H9 (cell line): Measurements from ENCODE around the gene RGS6. TPM values are rescaled to one million over a fixed set of nuclear protein-coding genes. Genes with fewer than 3 reads are reported as not detected.

Source experiments
- DNase-seq: peaks from one replicate; pipeline ENCODE4 v3.0.0-alpha.2; 2017
- H2AFZ ChIP-seq: one replicate; pipeline ENCODE4 v1.6.1; 2013; ENCODE audit warnings: mild to moderate bottlenecking, low read length, control low read depth, moderate library complexity
- H2AK5ac ChIP-seq: 2 replicates; pipeline ENCODE4 v1.6.1; 2013; ENCODE audit warnings: low read length, control low read depth, mixed read lengths; ENCODE audit not compliant: insufficient read length
- H2BK120ac ChIP-seq: one replicate; pipeline ENCODE4 v1.6.1; 2013; ENCODE audit warnings: low read depth, mild to moderate bottlenecking, low read length, control low read depth, inconsistent platforms; ENCODE audit not compliant: poor library complexity, severe bottlenecking
- H2BK12ac ChIP-seq: 2 replicates; pipeline ENCODE4 v1.6.1; 2013; ENCODE audit warnings: low read length, control low read depth, mixed read lengths, low read depth; ENCODE audit not compliant: insufficient read length
- H2BK15ac ChIP-seq: 2 replicates; pipeline ENCODE4 v1.6.1; 2013; ENCODE audit warnings: low read depth, low read length, control low read depth
- H2BK20ac ChIP-seq: one replicate; pipeline ENCODE4 v1.6.1; 2013; ENCODE audit warnings: low read depth, mild to moderate bottlenecking, low read length, control low read depth, inconsistent platforms; ENCODE audit not compliant: poor library complexity, severe bottlenecking
- H2BK5ac ChIP-seq: 2 replicates; pipeline ENCODE4 v1.6.1; 2013; ENCODE audit warnings: low read length, control low read depth, mixed read lengths; ENCODE audit not compliant: insufficient read length
- H3K14ac ChIP-seq: 2 replicates; pipeline ENCODE4 v1.6.1; 2013; ENCODE audit warnings: low read length, control low read depth; ENCODE audit not compliant: insufficient read depth
- H3K18ac ChIP-seq: 2 replicates; pipeline ENCODE4 v1.6.1; 2013; ENCODE audit warnings: low read depth, mild to moderate bottlenecking, mixed read lengths, low read length, control low read depth; ENCODE audit not compliant: insufficient read length
- H3K23ac ChIP-seq: 2 replicates; pipeline ENCODE4 v1.6.1; 2013; ENCODE audit warnings: low read length, control low read depth, mixed read lengths, low read depth; ENCODE audit not compliant: insufficient read length
- H3K23me2 ChIP-seq: 2 replicates; pipeline ENCODE4 v1.6.1; 2013; ENCODE audit warnings: low read depth, mild to moderate bottlenecking, mixed read lengths, low read length, control low read depth; ENCODE audit not compliant: insufficient read length, poor library complexity, severe bottlenecking
- H3K27ac ChIP-seq: 2 replicates; pipeline ENCODE4 v1.5.1; 2013; ENCODE audit warnings: low read length, control low read depth, mixed read lengths, low read depth; ENCODE audit not compliant: insufficient read length
- H3K27me3 ChIP-seq: 2 replicates; pipeline ENCODE4 v1.6.1; 2013; ENCODE audit warnings: low read length, control low read depth, inconsistent platforms; ENCODE audit not compliant: insufficient read depth
- H3K4ac ChIP-seq: 2 replicates; pipeline ENCODE4 v1.6.1; 2013; ENCODE audit warnings: low read depth, mild to moderate bottlenecking, control low read depth, inconsistent platforms, low read length, moderate library complexity
- H3K4me1 ChIP-seq: 2 replicates; pipeline ENCODE4 v1.6.1; 2013; ENCODE audit warnings: low read length, control low read depth, inconsistent platforms; ENCODE audit not compliant: insufficient read depth
- H3K4me2 ChIP-seq: 2 replicates; pipeline ENCODE4 v1.6.1; 2013; ENCODE audit warnings: low read length, control low read depth, mixed read lengths; ENCODE audit not compliant: insufficient read length, insufficient read depth
- H3K56ac ChIP-seq: 2 replicates; pipeline ENCODE4 v1.6.1; 2013; ENCODE audit warnings: low read depth, mild to moderate bottlenecking, mixed read lengths, low read length, control low read depth; ENCODE audit not compliant: insufficient read length
- H3K79me1 ChIP-seq: 2 replicates; pipeline ENCODE4 v1.6.1; 2013; ENCODE audit warnings: low read depth, mild to moderate bottlenecking, moderate library complexity, low read length, control low read depth, inconsistent platforms; ENCODE audit not compliant: insufficient read depth, poor library complexity, severe bottlenecking
- H3K79me2 ChIP-seq: 2 replicates; pipeline ENCODE4 v1.6.1; 2013; ENCODE audit warnings: low read length, control low read depth, inconsistent platforms; ENCODE audit not compliant: insufficient read depth
- H3K9ac ChIP-seq: 2 replicates; pipeline ENCODE4 v1.6.1; 2013; ENCODE audit warnings: low read length, control low read depth, mixed read lengths; ENCODE audit not compliant: insufficient read length; ENCODE audit errors: extremely low read depth
- H3K9me3 ChIP-seq: one replicate; pipeline ENCODE4 v1.6.1; 2013; ENCODE audit warnings: low read depth, low read length, inconsistent platforms; ENCODE audit not compliant: control insufficient read depth
- H3T11ph ChIP-seq: one replicate; pipeline ENCODE4 v1.6.1; 2013; ENCODE audit warnings: mild to moderate bottlenecking, low read length, control low read depth, inconsistent platforms
- H4K20me1 ChIP-seq: one replicate; pipeline ENCODE4 v1.6.1; 2013; ENCODE audit not compliant: control insufficient read depth, insufficient read length, insufficient read depth
- H4K5ac ChIP-seq: 2 replicates; pipeline ENCODE4 v1.6.1; 2013; ENCODE audit warnings: low read depth, mild to moderate bottlenecking, mixed read lengths, low read length, control low read depth; ENCODE audit not compliant: insufficient read length
- H4K8ac ChIP-seq: replicated peaks from 2 replicates; pipeline ENCODE4 v1.6.1; 2013; ENCODE audit warnings: low read length, control low read depth, mixed read lengths, low read depth; ENCODE audit not compliant: insufficient read length
- H4K91ac ChIP-seq: 2 replicates; pipeline ENCODE4 v1.6.1; 2013; ENCODE audit warnings: low read depth, mild to moderate bottlenecking, moderate library complexity, mixed read lengths, low read length, control low read depth; ENCODE audit not compliant: insufficient read length
- H3K27ac Mint-ChIP-seq, 3 experiments: 2 replicates in 2 of 3; 3 replicates in 1 of 3; pipeline ENCODE4 v1.8.0; 2020 to 2021; ENCODE audit warnings: mixed read lengths in 3 of 3, mild to moderate bottlenecking in 1 of 3, moderate library complexity in 1 of 3
- H3K27me3 Mint-ChIP-seq: 2 replicates; pipeline ENCODE4 v1.8.0; 2021; ENCODE audit warnings: low read depth, mild to moderate bottlenecking, moderate library complexity, mixed read lengths
- H3K36me3 Mint-ChIP-seq, 3 experiments: 2 replicates in 2 of 3; 3 replicates in 1 of 3; pipeline ENCODE4 v1.8.0; 2020 to 2021; ENCODE audit warnings: low read depth in 3 of 3, mixed read lengths in 3 of 3; ENCODE audit not compliant: insufficient read depth in 1 of 3
- H3K4me1 Mint-ChIP-seq, 2 experiments: 2 replicates each; pipeline ENCODE4 v1.8.0; 2020; ENCODE audit warnings: mixed read lengths in 2 of 2
- H3K4me3 Mint-ChIP-seq, 2 experiments: 2 replicates in 1 of 2; 3 replicates in 1 of 2; pipeline ENCODE4 v1.8.0; 2020 to 2021; ENCODE audit warnings: mild to moderate bottlenecking in 2 of 2, mixed read lengths in 2 of 2, moderate library complexity in 1 of 2
- H3K9me3 Mint-ChIP-seq, 2 experiments: 2 replicates in 1 of 2; 3 replicates in 1 of 2; pipeline ENCODE4 v1.8.0; 2020; ENCODE audit warnings: mild to moderate bottlenecking in 2 of 2, mixed read lengths in 2 of 2, moderate library complexity in 1 of 2
- whole genome bisulfite sequencing: extraction: QIAGEN DNeasy Blood & Tissue Kit; methylation state at CpG from one replicate; pipeline ENCODE4 v1.1.7; 2013; ENCODE audit warnings: missing lambda C conversion rate, low lambda C conversion rate, mixed read lengths; ENCODE audit not compliant: insufficient read length; ENCODE audit errors: extremely low coverage; 5-methylcytosine and 5-hydroxymethylcytosine counted together
- total RNA-seq: library from RNA; stranded (reverse); gene quantifications from 2 replicates; pipeline ENCODE4 v1.2.1, GENCODE V29; 2021
- TF ChIP-seq, protein P1 (sequence below): fragments of 200-600 bp; sonication (generic); conservative IDR thresholded peaks from 3 replicates; pipeline ENCODE4 v1.8.0; 2021; ENCODE audit warnings: antibody characterized with exemption, mild to moderate bottlenecking

RGS6 gene
- total RNA-seq, 1 experiment from 2014 or later: 3.0 TPM

GRCh38 chr14:72270147-72270727 lies 338.0 kb downstream of the RGS6 start:
- H2AK5ac ChIP-seq: no peak overlapping the region
- H3K23me2 ChIP-seq: no peaks in the 10 kb centered on the region
- H4K20me1 ChIP-seq: no peaks in the 10 kb centered on the region
- H3K27me3 ChIP-seq: no peaks in the 10 kb centered on the region
- Mint-ChIP-seq H3K27me3 (no peaks in the 10 kb centered on the region; the same call in 1 of the 2 replicates), H3K4me3 (no peak overlapping the region), H3K27ac (no peak overlapping the region), H3K4me1 (peaks cover 3 to 10% of the 10 kb centered on the region in 2 experiments; a peak in 2 of 4 replicates), H3K9me3 (peaks cover 0 to 11% of the 10 kb centered on the region in 2 experiments; a peak in 4 of 5 replicates), H3K36me3 (peaks cover 3 to 9% (median 4%) of the 10 kb centered on the region in 3 experiments; a peak in 4 of 7 replicates)
- H3K9me3 ChIP-seq: no peaks in the 10 kb centered on the region
- no peak overlapping the region for H3T11ph ChIP-seq
- H3K23ac ChIP-seq: no peak overlapping the region
- H3K18ac ChIP-seq: no peak overlapping the region
- TF ChIP-seq, protein P1, sequence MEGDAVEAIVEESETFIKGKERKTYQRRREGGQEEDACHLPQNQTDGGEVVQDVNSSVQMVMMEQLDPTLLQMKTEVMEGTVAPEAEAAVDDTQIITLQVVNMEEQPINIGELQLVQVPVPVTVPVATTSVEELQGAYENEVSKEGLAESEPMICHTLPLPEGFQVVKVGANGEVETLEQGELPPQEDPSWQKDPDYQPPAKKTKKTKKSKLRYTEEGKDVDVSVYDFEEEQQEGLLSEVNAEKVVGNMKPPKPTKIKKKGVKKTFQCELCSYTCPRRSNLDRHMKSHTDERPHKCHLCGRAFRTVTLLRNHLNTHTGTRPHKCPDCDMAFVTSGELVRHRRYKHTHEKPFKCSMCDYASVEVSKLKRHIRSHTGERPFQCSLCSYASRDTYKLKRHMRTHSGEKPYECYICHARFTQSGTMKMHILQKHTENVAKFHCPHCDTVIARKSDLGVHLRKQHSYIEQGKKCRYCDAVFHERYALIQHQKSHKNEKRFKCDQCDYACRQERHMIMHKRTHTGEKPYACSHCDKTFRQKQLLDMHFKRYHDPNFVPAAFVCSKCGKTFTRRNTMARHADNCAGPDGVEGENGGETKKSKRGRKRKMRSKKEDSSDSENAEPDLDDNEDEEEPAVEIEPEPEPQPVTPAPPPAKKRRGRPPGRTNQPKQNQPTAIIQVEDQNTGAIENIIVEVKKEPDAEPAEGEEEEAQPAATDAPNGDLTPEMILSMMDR: no peak
- H4K91ac ChIP-seq: no peak overlapping the region
- WGBS: no CpG with 5 or more reads among the region's 5 CpGs
- no peak overlapping the region for H4K8ac ChIP-seq
- H2BK20ac ChIP-seq: no peak overlapping the region
- H3K27ac ChIP-seq: no peak overlapping the region
- no peak overlapping the region for H3K14ac ChIP-seq
- H3K4me2 ChIP-seq: no peak overlapping the region
- no peak overlapping the region for H3K4ac ChIP-seq
- no peak overlapping the region for H2BK15ac ChIP-seq
- no peak overlapping the region for H2BK5ac ChIP-seq
- no peak overlapping the region for H2BK120ac ChIP-seq
- H2AFZ ChIP-seq: no peak overlapping the region
- no peak overlapping the region for H4K5ac ChIP-seq
- no peaks in the 10 kb centered on the region for H3K79me1 ChIP-seq
- no peak overlapping the region for H3K9ac ChIP-seq
- peaks cover 5% of the 10 kb centered on the region for H3K4me1 ChIP-seq
- no peak overlapping the region for H3K56ac ChIP-seq
- H2BK12ac ChIP-seq: no peak overlapping the region
- DNase-seq: no peak
- no peaks in the 10 kb centered on the region for H3K79me2 ChIP-seq
